H1 (cell line): ENCODE data around the gene GUCA1A. TPM values are rescaled to one million over a fixed set of nuclear protein-coding genes. Genes with fewer than 3 reads are reported as not detected.

Experiments
- CTCF ChIA-PET: fragments of 300-600 bp; sonication (Branson Sonifier 250); formaldehyde crosslinking; loops from one replicate; lab custom pipeline; 2021; ENCODE audit not compliant: partially characterized antibody; lab: Charles Lee
- POLR2A ChIA-PET: fragments of 300-600 bp; sonication (Branson Sonifier 250); formaldehyde crosslinking; loops from one replicate; lab custom pipeline; 2021; ENCODE audit warnings: inconsistent platforms; ENCODE audit not compliant: partially characterized antibody; lab: Charles Lee
- DNase-seq, 2 experiments: peaks; one replicate each; pipeline versions ENCODE4 v3.0.0 to v3.0.0-alpha.2; 2010 to 2022; ENCODE audit warnings: low spot score in 2 of 2, low read depth in 1 of 2, mixed read lengths in 1 of 2
- FAIRE-seq: peaks from 2 replicates; lab custom pipeline; 2011; peaks lifted over from hg19 to GRCh38; lab: Jason Lieb, UNC
- H2AFZ ChIP-seq: 2 replicates; pipeline ENCODE4 v1.8.1; 2012; ENCODE audit warnings: low read length, inconsistent platforms
- H2AK5ac ChIP-seq: 2 replicates; pipeline ENCODE4 v1.6.1; 2013; ENCODE audit warnings: low read depth, low read length
- H2BK120ac ChIP-seq: replicated peaks from 2 replicates; pipeline ENCODE3; 2013; ENCODE audit warnings: low read depth, low read length, inconsistent platforms
- H2BK12ac ChIP-seq: 2 replicates; pipeline ENCODE4 v1.6.1; 2013; ENCODE audit warnings: low read depth, low read length
- H2BK15ac ChIP-seq: 2 replicates; pipeline ENCODE4 v1.6.1; 2013; ENCODE audit warnings: low read length
- H2BK20ac ChIP-seq: 2 replicates; pipeline ENCODE4 v1.6.1; 2013; ENCODE audit warnings: low read length
- H2BK5ac ChIP-seq: 2 replicates; pipeline ENCODE4 v1.6.1; 2013; ENCODE audit warnings: low read depth, low read length
- H3K14ac ChIP-seq: 2 replicates; pipeline ENCODE4 v1.6.1; 2013; ENCODE audit warnings: inconsistent platforms; ENCODE audit not compliant: insufficient read length
- H3K18ac ChIP-seq: 2 replicates; pipeline ENCODE4 v1.6.1; 2013; ENCODE audit warnings: low read length; ENCODE audit errors: extremely low read depth
- H3K23ac ChIP-seq: 2 replicates; pipeline ENCODE4 v1.6.1; 2013; ENCODE audit warnings: inconsistent platforms; ENCODE audit not compliant: insufficient read length
- H3K23me2 ChIP-seq: 2 replicates; pipeline ENCODE4 v1.6.1; 2013; ENCODE audit warnings: low read depth, low read length
- H3K27ac ChIP-seq: 2 replicates; pipeline ENCODE4 v1.6.1; 2011; ENCODE audit warnings: low read depth, low read length, inconsistent platforms
- H3K27me3 ChIP-seq, 4 experiments: replicated peaks in 1 of 4; 1 replicate in 1 of 4; 2 replicates in 3 of 4; pipeline versions ENCODE4 v1.6.1 to v1.8.1; 2011 to 2013; ENCODE audit warnings: low read length in 3 of 4, mild to moderate bottlenecking in 3 of 4, inconsistent platforms in 2 of 4, mixed read lengths in 2 of 4, moderate library complexity in 1 of 4; ENCODE audit not compliant: control insufficient read depth in 3 of 4, insufficient read depth in 3 of 4; ENCODE audit errors: extremely low read depth in 1 of 4
- H3K36me3 ChIP-seq, 4 experiments: 2 replicates each; pipeline versions ENCODE4 v1.6.1 to v1.8.1; 2011 to 2013; ENCODE audit warnings: mild to moderate bottlenecking in 4 of 4, low read length in 3 of 4, moderate library complexity in 2 of 4, control low read depth in 1 of 4, inconsistent platforms in 1 of 4; ENCODE audit not compliant: insufficient read depth in 4 of 4, control insufficient read depth in 2 of 4
- H3K4ac ChIP-seq: replicated peaks from 2 replicates; pipeline ENCODE3; 2013; ENCODE audit warnings: low read length, low read depth, mixed read lengths, inconsistent platforms; ENCODE audit not compliant: insufficient read length
- H3K4me1 ChIP-seq, 4 experiments: replicated peaks in 1 of 4; 1 replicate in 1 of 4; 2 replicates in 3 of 4; pipeline versions ENCODE4 v1.6.1 to v1.8.1; 2011 to 2013; ENCODE audit warnings: low read length in 3 of 4, inconsistent platforms in 2 of 4, mixed read lengths in 1 of 4; ENCODE audit not compliant: insufficient read depth in 4 of 4, control insufficient read depth in 3 of 4
- H3K4me2 ChIP-seq, 2 experiments: 2 replicates each; pipeline versions ENCODE4 v1.6.1 to v1.8.1; 2011 to 2013; ENCODE audit warnings: low read depth in 2 of 2, low read length in 2 of 2, control low read depth in 1 of 2, inconsistent platforms in 1 of 2, mild to moderate bottlenecking in 1 of 2; ENCODE audit not compliant: insufficient read depth in 1 of 2
- H3K4me3 ChIP-seq, 4 experiments: fragments of 200-600, 300-600 bp in 1 of 4; sonication (generic), shearing (Covaris generic), sonication (Bioruptor Twin) in 1 of 4; 2 replicates each; pipeline versions ENCODE4 v1.5.1 to v1.8.1; 2011 to 2016; ENCODE audit warnings: low read length in 4 of 4, low read depth in 3 of 4, control low read depth in 2 of 4, inconsistent platforms in 2 of 4, mild to moderate bottlenecking in 2 of 4, mixed read lengths in 1 of 4, moderate library complexity in 1 of 4; ENCODE audit not compliant: insufficient read depth in 2 of 4; ENCODE audit errors: extremely low read depth in 1 of 4
- H3K56ac ChIP-seq: replicated peaks from 2 replicates; pipeline ENCODE3; 2013; ENCODE audit warnings: low read depth, mild to moderate bottlenecking, mixed read lengths, low read length, inconsistent platforms; ENCODE audit not compliant: insufficient read length
- H3K79me1 ChIP-seq: 2 replicates; pipeline ENCODE4 v1.6.1; 2013; ENCODE audit warnings: low read depth, low read length, control low read depth
- H3K79me2 ChIP-seq, 2 experiments: 2 replicates each; pipeline versions ENCODE4 v1.6.1 to v1.8.1; 2012 to 2013; ENCODE audit warnings: low read length in 2 of 2, mild to moderate bottlenecking in 2 of 2, inconsistent platforms in 1 of 2; ENCODE audit not compliant: insufficient read depth in 2 of 2, control insufficient read depth in 1 of 2
- H3K9ac ChIP-seq, 4 experiments: replicated peaks in 1 of 4; 1 replicate in 1 of 4; 2 replicates in 3 of 4; pipeline versions ENCODE4 v1.6.1 to v1.8.1; 2011 to 2013; ENCODE audit warnings: low read depth in 3 of 4, low read length in 3 of 4, control low read depth in 2 of 4, mild to moderate bottlenecking in 2 of 4, moderate library complexity in 2 of 4, inconsistent platforms in 1 of 4; ENCODE audit errors: extremely low read depth in 1 of 4
- H3K9me3 ChIP-seq, 2 experiments: 2 replicates each; pipeline versions ENCODE4 v1.6.1 to v1.8.1; 2012 to 2013; ENCODE audit warnings: mild to moderate bottlenecking in 2 of 2, moderate library complexity in 2 of 2, control low read depth in 1 of 2, inconsistent platforms in 1 of 2, low read depth in 1 of 2, low read length in 1 of 2, mixed read lengths in 1 of 2; ENCODE audit not compliant: insufficient read depth in 2 of 2
- H4K20me1 ChIP-seq, 2 experiments: replicated peaks in 1 of 2; 2 replicates each; pipeline versions ENCODE3 to v1.8.1; 2011 to 2013; ENCODE audit warnings: inconsistent platforms in 2 of 2, low read length in 2 of 2, mild to moderate bottlenecking in 1 of 2; ENCODE audit not compliant: insufficient read depth in 2 of 2, control insufficient read depth in 1 of 2
- H4K5ac ChIP-seq: 2 replicates; pipeline ENCODE4 v1.6.1; 2013; ENCODE audit warnings: low read length, low read depth, mixed read lengths, inconsistent platforms; ENCODE audit not compliant: insufficient read length
- H4K8ac ChIP-seq: 2 replicates; pipeline ENCODE4 v1.8.0; 2013; ENCODE audit warnings: mild to moderate bottlenecking, moderate library complexity, low read length, inconsistent platforms; ENCODE audit not compliant: insufficient read depth; ENCODE audit errors: extremely low read depth
- H4K91ac ChIP-seq: replicated peaks from 2 replicates; pipeline ENCODE3; 2013; ENCODE audit warnings: low read length, mixed read lengths, inconsistent platforms; ENCODE audit not compliant: insufficient read length
- ATF3 ChIP-seq: IDR thresholded peaks from 2 replicates; pipeline ENCODE4 v1.6.1; 2011; ENCODE audit warnings: low read depth, mild to moderate bottlenecking, low read length; ENCODE audit not compliant: insufficient read depth
- KDM1A ChIP-seq: fragments of 200-600, 300-600 bp; sonication (generic); IDR thresholded peaks from 2 replicates; pipeline ENCODE4 v1.7.1; 2016; ENCODE audit warnings: mild to moderate bottlenecking, low read length, borderline replicate concordance
- KDM5A ChIP-seq: fragments of 200-600 bp; IDR thresholded peaks from 2 replicates; pipeline ENCODE4 v1.7.1; 2012; ENCODE audit warnings: mild to moderate bottlenecking, low read length, inconsistent platforms, mixed read lengths
- NRF1 ChIP-seq: IDR thresholded peaks from 2 replicates; pipeline ENCODE4 v1.6.1; 2011; ENCODE audit warnings: mild to moderate bottlenecking, low read depth, low read length, improper control_type of control experiment
- POLR2A ChIP-seq, 2 experiments: IDR thresholded peaks; 1 replicate in 1 of 2; 2 replicates in 1 of 2; pipeline ENCODE4 v1.6.1; 2011; ENCODE audit warnings: low read depth in 2 of 2, low read length in 2 of 2, mild to moderate bottlenecking in 2 of 2; ENCODE audit errors: control extremely low read depth in 1 of 2
- SP2 ChIP-seq: IDR thresholded peaks from 2 replicates; pipeline ENCODE4 v1.6.1; 2012; ENCODE audit warnings: mild to moderate bottlenecking, low read length, inconsistent platforms
- USF2 ChIP-seq: IDR thresholded peaks from 2 replicates; pipeline ENCODE4 v1.6.1; 2011; ENCODE audit warnings: low read length, improper control_type of control experiment
- WGBS, 2 experiments: shearing (Covaris generic) in 1 of 2; methylation state at CpG; one replicate each; pipeline versions ENCODE4 v1.1.6 to v1.1.7; 2013 to 2015; ENCODE audit warnings: low lambda C conversion rate in 2 of 2, mixed read lengths in 2 of 2, inconsistent platforms in 1 of 2, low coverage in 1 of 2, missing lambda C conversion rate in 1 of 2; ENCODE audit not compliant: insufficient replicate concordance in 2 of 2, insufficient coverage in 1 of 2, insufficient read length in 1 of 2; ENCODE audit errors: extremely low coverage in 1 of 2, missing lambda C conversion rate in 1 of 2; 5-methylcytosine and 5-hydroxymethylcytosine counted together
- polyA plus RNA-seq, 7 experiments: library from polyadenylated mRNA; depleted of rRNA in 3 of 7; stranded (reverse) in 5 of 7; unstranded in 2 of 7; fragments of >200 nt in 5 of 7; fragments of 200-250 nt in 2 of 7; gene quantifications; 1 replicate in 5 of 7; 2 replicates in 1 of 7; 4 replicates in 1 of 7; pipeline versions ENCODE4 v1.2.1 to v1.2.3, GENCODE V29; 2011 to 2013; ENCODE audit warnings: missing spikeins in 2 of 7, mixed read lengths in 2 of 7
- total RNA-seq: library from RNA; stranded (reverse); fragmentation: NEBNext Ultra II Directional; extraction: Animal tissue kit (Norgen Biotek cat#: 25700); gene quantifications from 2 replicates; pipeline ENCODE4 v1.2.1, GENCODE V29; 2021

GUCA1A gene
- total and polyA plus RNA-seq, 2 of the 8 experiments (the other 6 are each of a cell fraction or from before 2014, with no cell fraction given), result 4.6 to 24.6 TPM

GRCh38 chr6:42217157-42217518 is 44.0 kb downstream of the GUCA1A start:
- Histone ChIP-seq H3K27me3 (no peaks in the 10 kb centered on the region), H2BK120ac (no peak overlapping the region), H2BK20ac (no peak overlapping the region), H2BK15ac (no peak overlapping the region), H3K27ac (peak overlapping the region; percentile 52; the same call in 1 of the 2 replicates), H3K9me3 (no peaks in the 10 kb centered on the region), H2AFZ (peak overlapping the region; percentile 23; the same call in 1 of the 2 replicates), H3K9ac (peak overlapping the region; percentile 73 to 88 (median 76)), H4K91ac (no peak overlapping the region), H3K4ac (no peak overlapping the region), H3K4me3 (peak overlapping the region; percentile 93 to 97 (median 94)), H3K79me2 (peaks cover 0 to 9% of the 10 kb centered on the region in 2 experiments; a peak in 2 of 4 replicates), H3K4me2 (peak overlapping the region; percentile 69 to 70), H3K79me1 (no peaks in the 10 kb centered on the region), H3K36me3 (peaks cover 5 to 10% (median 8%) of the 10 kb centered on the region in 4 experiments; a peak in 4 of 8 replicates), H3K23ac (no peak overlapping the region), H2AK5ac (no peak overlapping the region), H2BK5ac (0 out of 2 replicates have a peak overlapping the region, but pooled peaks have one; percentile 12), H3K56ac (no peak overlapping the region), H3K14ac (no peak overlapping the region), H2BK12ac (no peak overlapping the region), H4K5ac (no peak overlapping the region), H4K20me1 (no peaks in the 10 kb centered on the region), H4K8ac (no peak overlapping the region), H3K23me2 (no peaks in the 10 kb centered on the region; the same call in 1 of the 2 replicates), H3K4me1 (no peaks in the 10 kb centered on the region; a peak in 1 of 7 replicates), H3K18ac (no peak overlapping the region; the same call in 1 of the 2 replicates)
- FAIRE-seq (no peak), DNase-seq (no peak)
- ChIA-PET POLR2A (interaction anchor here (1.0 to 1.2 kb wide), 3 partner anchors 55 to 296 kb away, joined by 3 to 5 read pairs (median 3); partner anchors contain the start of genes BYSL and MED20), CTCF (interaction anchor here (0.6 to 7.5 kb wide), 10 partner anchors 12 to 681 kb away, joined by 3 to 52 read pairs (median 4); no protein-coding TSS in a partner anchor)
- no peak for TF ChIP-seq ATF3
- no peak for TF ChIP-seq KDM5A
- TF ChIP-seq USF2, result no peak
- TF ChIP-seq NRF1, result no peak
- TF ChIP-seq POLR2A (IDR thresholded peaks at IDR 0.05; ENCODE audit: control extremely low read depth in 1 of 2, low read depth in 2 of 2, low read length in 2 of 2), result no peak
- TF ChIP-seq SP2, result no peak
- no peak for TF ChIP-seq KDM1A
- 18% methylated on average over 5 of the region's 5 CpGs; no CpG with 5 or more reads in 1 of the 2 experiments for WGBS, 2 experiments
